Uterus (tissue), 4 donors: ENCODE measurements around the gene ADAMTSL2. TPM values are rescaled to one million over a fixed set of nuclear protein-coding genes. Genes with fewer than 3 reads are reported as not detected.

Experiments used
- DNase-seq, 2 donors: peaks; one replicate each; pipeline ENCODE4 v3.0.0-alpha.2; 2019 to 2020
- H3K27ac ChIP-seq, 2 donors: fragments of 200-600 bp; sonication (generic); 1 replicate in 1 of 2; 2 replicates in 1 of 2; pipeline ENCODE4 v1.5.1; 2016 to 2018
- H3K27me3 ChIP-seq, 2 donors: fragments of 200-600 bp; sonication (generic); one replicate each; pipeline ENCODE4 v1.5.1; 2018 to 2019; ENCODE audit warnings: control low read depth in 1 of 2
- H3K36me3 ChIP-seq, 2 donors: fragments of 200-600 bp; sonication (generic); one replicate each; pipeline ENCODE4 v1.5.1; 2019; ENCODE audit warnings: control low read depth in 1 of 2
- H3K4me1 ChIP-seq, 2 donors: fragments of 200-600 bp; sonication (generic); one replicate each; pipeline ENCODE4 v1.5.1; 2018 to 2019; ENCODE audit warnings: control low read depth in 1 of 2
- H3K4me3 ChIP-seq, 2 donors: fragments of 200-600 bp; sonication (generic); 1 replicate in 1 of 2; 2 replicates in 1 of 2; pipeline ENCODE4 v1.5.1; 2018 to 2019; ENCODE audit warnings: mild to moderate bottlenecking in 1 of 2
- H3K9me3 ChIP-seq, 2 donors: fragments of 200-600 bp; sonication (generic); one replicate each; pipeline ENCODE4 v1.5.1; 2019; ENCODE audit warnings: control low read depth in 1 of 2
- POLR2A ChIP-seq, 2 donors: fragments of 450-650 bp; IDR thresholded peaks; one replicate each; pipeline ENCODE4 v1.6.1; 2016; ENCODE audit warnings: antibody characterized with exemption in 2 of 2, mild to moderate bottlenecking in 1 of 2, moderate library complexity in 1 of 2
- intact Hi-C: fragments of 100-400 bp; cut with DNase I; formaldehyde crosslinking; loops from one replicate; pipeline ENCODE4 v1.15.1; 2023; ENCODE audit warnings: low total_unique reads
- total RNA-seq, 4 donors: library from RNA; depleted of rRNA in 3 of 4; stranded (reverse); fragments of >200 nt in 3 of 4; gene quantifications; one replicate each; pipeline versions ENCODE4 v1.1.0 to v1.2.4, GENCODE V29; 2014 to 2023
- TF ChIP-seq, protein P1 (sequence below), 4 experiments: fragments of 200-600 bp in 2 of 4; fragments of 450-650 bp in 2 of 4; sonication (generic) in 2 of 4; IDR thresholded peaks; one replicate each; pipeline ENCODE4 v1.5.1; 2016 to 2019; ENCODE audit warnings: antibody characterized with exemption in 4 of 4, mild to moderate bottlenecking in 2 of 4, moderate library complexity in 1 of 4
- donor health status: DM: yes; HTN: yes; CAD: no.

ADAMTSL2 gene
- total RNA-seq, 4 donors from 2014 or later, result 0.26 to 3.0 (median 2.4) TPM; not detected in 1

DNA sequence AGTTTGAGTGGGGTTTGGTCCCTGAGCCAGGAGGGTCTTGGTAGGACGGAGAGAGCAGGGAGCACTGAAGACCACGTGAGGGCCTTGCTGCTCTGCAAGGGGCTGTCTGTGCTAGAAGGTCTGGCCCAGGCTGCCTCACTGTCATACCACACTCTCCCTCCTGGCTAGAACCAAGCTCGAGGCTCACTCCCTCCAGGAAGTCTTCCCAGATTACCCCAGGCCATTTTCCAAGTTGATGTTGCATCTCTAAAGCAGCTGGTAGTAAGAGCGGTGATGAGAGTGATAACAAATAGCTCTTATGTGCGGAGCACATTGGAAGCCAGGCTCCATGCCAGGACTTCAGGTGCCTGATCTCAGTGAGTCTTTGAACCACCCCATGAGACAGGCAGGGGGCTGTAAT, 16.3 kb upstream of the ADAMTSL2 start:
- no peak for DNase-seq
- no peaks in the 10 kb centered on the region for H3K27me3 ChIP-seq
- intact Hi-C loops, result no loop called here
- no peaks in the 10 kb centered on the region for H3K9me3 ChIP-seq
- no peak overlapping the region for H3K27ac ChIP-seq
- H3K4me1 ChIP-seq, result no peaks in the 10 kb centered on the region
- no peak for TF ChIP-seq POLR2A (IDR thresholded peaks at IDR 0.05)
- TF ChIP-seq, protein P1, sequence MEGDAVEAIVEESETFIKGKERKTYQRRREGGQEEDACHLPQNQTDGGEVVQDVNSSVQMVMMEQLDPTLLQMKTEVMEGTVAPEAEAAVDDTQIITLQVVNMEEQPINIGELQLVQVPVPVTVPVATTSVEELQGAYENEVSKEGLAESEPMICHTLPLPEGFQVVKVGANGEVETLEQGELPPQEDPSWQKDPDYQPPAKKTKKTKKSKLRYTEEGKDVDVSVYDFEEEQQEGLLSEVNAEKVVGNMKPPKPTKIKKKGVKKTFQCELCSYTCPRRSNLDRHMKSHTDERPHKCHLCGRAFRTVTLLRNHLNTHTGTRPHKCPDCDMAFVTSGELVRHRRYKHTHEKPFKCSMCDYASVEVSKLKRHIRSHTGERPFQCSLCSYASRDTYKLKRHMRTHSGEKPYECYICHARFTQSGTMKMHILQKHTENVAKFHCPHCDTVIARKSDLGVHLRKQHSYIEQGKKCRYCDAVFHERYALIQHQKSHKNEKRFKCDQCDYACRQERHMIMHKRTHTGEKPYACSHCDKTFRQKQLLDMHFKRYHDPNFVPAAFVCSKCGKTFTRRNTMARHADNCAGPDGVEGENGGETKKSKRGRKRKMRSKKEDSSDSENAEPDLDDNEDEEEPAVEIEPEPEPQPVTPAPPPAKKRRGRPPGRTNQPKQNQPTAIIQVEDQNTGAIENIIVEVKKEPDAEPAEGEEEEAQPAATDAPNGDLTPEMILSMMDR (IDR thresholded peaks at IDR 0.05), result no peak
- no peaks in the 10 kb centered on the region for H3K36me3 ChIP-seq
- H3K4me3 ChIP-seq, result no peak overlapping the region

DNA sequence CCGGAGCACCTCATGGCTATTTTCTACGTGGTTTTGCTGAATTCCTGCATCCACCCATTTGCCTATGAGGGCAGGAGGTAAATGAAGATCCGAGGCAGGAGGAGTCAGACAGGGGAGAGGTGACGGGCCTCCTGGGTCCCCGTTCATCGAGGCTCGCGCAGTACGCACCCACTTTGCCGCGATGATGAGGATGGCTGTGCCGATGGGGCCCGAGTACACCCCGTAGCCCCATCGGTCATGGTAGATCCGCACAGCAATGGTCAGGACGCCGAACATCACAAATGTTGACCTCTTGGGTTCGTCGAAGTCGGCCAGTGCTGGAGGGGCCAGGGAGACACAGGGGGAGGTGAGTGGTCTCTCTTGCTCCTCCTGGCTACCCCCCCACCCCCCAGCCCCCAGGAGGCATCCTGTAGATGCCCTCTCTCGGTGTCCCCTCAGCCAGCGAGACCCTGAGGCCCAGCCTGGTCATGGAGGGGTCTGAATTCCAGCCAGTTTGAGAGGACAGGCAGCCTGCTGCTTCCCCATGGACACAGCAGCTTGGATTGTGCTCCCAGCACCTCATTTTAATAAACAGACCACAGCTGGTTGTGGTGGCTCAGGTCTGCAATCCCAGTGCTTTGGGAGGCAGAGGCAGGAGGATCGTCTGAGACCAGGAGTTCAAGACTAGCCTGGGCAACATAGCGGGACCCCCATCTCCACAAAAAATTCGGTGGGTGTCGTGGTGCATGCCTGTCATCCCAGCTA, 15.6 kb upstream of the ADAMTSL2 start:
- TF ChIP-seq, protein P1 (IDR thresholded peaks at IDR 0.05), result no peak
- no peak for TF ChIP-seq POLR2A (IDR thresholded peaks at IDR 0.05)
- no peak for DNase-seq
- intact Hi-C loops, result no loop called here
- Histone ChIP-seq H3K27me3 (no peaks in the 10 kb centered on the region), H3K36me3 (no peaks in the 10 kb centered on the region), H3K9me3 (no peaks in the 10 kb centered on the region), H3K27ac (no peak overlapping the region), H3K4me3 (no peak overlapping the region), H3K4me1 (no peaks in the 10 kb centered on the region)

DNA sequence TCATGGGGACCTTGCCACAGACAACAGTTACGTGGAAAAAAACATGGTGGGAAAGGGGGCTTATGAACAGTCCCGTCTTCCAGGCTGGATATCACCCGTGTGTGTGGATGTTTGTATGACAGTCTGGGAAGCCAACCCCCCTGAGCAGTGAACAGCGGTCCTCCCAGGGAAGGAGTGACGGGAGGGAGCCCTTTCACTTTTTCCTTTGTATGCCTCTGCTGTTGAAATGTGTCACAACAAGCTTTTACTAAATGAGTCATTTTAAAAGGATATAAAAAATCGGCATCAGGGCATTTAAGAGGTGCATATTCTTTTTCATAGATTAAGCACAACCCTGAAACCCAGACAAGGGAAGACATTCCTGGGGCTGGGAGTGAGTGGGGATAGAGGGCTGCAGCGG, 14.8 kb upstream of the ADAMTSL2 start:
- intact Hi-C loops, result no loop called here
- H3K4me3 ChIP-seq, result no peak overlapping the region
- TF ChIP-seq POLR2A (IDR thresholded peaks at IDR 0.05), result no peak
- TF ChIP-seq, protein P1 (IDR thresholded peaks at IDR 0.05), result no peak

DNA sequence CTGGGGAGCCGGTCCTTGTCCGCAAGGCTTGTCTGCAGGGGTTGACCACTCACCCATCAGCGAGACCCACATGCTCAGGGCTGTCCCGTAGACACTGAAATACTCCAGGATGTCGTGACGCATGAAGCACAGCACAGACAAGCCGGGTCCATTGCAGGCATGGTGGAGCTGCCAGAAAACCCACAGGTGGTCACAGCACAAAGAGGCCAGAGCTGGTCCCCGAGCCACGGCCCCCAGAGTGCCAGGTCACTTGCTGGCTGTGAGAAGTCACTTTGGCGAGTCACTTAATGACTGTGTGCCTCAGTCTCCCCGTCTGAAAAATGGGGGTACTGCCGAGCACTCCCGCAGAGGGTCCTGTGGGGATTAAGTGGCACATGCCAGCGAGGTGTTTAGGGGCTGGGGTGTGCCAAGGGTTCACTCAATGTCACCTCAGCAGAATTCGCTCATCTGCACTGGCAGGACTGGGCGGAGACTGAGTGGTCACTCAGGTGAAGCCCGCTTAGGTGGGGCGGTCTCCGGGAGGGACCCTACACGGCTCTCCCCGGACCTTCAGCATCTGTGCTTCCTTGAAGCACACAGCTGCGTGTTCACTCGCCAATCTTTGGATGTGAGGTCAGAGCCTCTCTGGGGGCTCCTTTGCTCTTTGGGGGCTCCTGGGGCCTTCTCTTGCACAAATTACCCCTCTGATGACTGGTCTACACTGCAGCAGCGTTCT, 14.2 kb upstream of the ADAMTSL2 start:
- H3K27me3 ChIP-seq, result no peaks in the 10 kb centered on the region
- intact Hi-C loops, result no loop called here
- H3K9me3 ChIP-seq, result no peaks in the 10 kb centered on the region
- no peaks in the 10 kb centered on the region for H3K36me3 ChIP-seq
- DNase-seq, result no peak
- TF ChIP-seq POLR2A (IDR thresholded peaks at IDR 0.05), result no peak
- TF ChIP-seq, protein P1 (IDR thresholded peaks at IDR 0.05), result no peak
- H3K27ac ChIP-seq, result no peak overlapping the region
- no peaks in the 10 kb centered on the region for H3K4me1 ChIP-seq
- H3K4me3 ChIP-seq, result no peak overlapping the region

More for the DNA sequence above, 14.8 kb upstream of the ADAMTSL2 start:
- Histone ChIP-seq H3K27me3 (no peaks in the 10 kb centered on the region), H3K4me1 (no peaks in the 10 kb centered on the region), H3K9me3 (no peaks in the 10 kb centered on the region), H3K27ac (no peak overlapping the region), H3K36me3 (no peaks in the 10 kb centered on the region)
- DNase-seq, result no peak
